Right lobe of liver (tissue), 4 donors: ENCODE results near the gene MST1.

Experiments
- POLR2A ChIP-seq: fragments of 450-650 bp; IDR thresholded peaks from one replicate; pipeline ENCODE4 v1.6.1; 2017; ENCODE audit warnings: antibody characterized with exemption, mild to moderate bottlenecking
- TF ChIP-seq, protein P1 (sequence below), 4 donors: fragments of 200-600 bp in 3 of 4; fragments of 450-650 bp in 1 of 4; IDR thresholded peaks; one replicate each; pipeline versions ENCODE4 v1.5.1 to v1.8.0; 2016 to 2022; ENCODE audit warnings: antibody characterized with exemption in 4 of 4, mild to moderate bottlenecking in 2 of 4
- donor health status: DM: no; HTN: no; CAD: no.
- donor health status: DM: no; HTN: no; CAD: no.
- donor health status: DM: no; HTN: yes; CAD: no.

DNA sequence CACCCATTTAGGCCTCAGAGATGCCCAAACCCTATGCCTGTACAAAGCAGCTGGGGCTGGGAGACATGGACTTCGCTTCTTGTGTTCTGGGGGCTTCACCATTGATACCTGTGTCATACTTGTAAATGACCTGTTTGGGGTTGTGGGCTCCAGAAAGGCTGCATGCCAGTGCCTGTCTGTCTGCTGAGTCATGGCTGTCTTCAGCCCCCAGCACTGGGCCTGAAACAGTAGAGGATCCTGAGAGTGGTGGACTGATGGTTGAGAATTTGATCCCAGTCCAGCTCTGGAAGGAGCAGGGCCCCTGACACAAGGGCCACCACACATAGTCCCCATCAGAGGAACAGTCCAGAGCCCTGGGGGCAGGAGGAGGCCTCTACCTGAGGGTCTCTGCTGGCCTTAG is 39.7 kb downstream of the MST1 start:
- TF ChIP-seq, protein P1, sequence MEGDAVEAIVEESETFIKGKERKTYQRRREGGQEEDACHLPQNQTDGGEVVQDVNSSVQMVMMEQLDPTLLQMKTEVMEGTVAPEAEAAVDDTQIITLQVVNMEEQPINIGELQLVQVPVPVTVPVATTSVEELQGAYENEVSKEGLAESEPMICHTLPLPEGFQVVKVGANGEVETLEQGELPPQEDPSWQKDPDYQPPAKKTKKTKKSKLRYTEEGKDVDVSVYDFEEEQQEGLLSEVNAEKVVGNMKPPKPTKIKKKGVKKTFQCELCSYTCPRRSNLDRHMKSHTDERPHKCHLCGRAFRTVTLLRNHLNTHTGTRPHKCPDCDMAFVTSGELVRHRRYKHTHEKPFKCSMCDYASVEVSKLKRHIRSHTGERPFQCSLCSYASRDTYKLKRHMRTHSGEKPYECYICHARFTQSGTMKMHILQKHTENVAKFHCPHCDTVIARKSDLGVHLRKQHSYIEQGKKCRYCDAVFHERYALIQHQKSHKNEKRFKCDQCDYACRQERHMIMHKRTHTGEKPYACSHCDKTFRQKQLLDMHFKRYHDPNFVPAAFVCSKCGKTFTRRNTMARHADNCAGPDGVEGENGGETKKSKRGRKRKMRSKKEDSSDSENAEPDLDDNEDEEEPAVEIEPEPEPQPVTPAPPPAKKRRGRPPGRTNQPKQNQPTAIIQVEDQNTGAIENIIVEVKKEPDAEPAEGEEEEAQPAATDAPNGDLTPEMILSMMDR (IDR thresholded peaks at IDR 0.05) = no peak
- TF ChIP-seq POLR2A = no peak
